ENCODE data around the gene ZNF276. TPM values are rescaled to one million over a fixed set of nuclear protein-coding genes. Genes with fewer than 3 reads are reported as not detected.
"Not testable (repeated sequence)": the region's sequence is repeated elsewhere in the genome, so short reads cannot be mapped to it uniquely, and the experiment has no call there.

Gene ZNF276
- total RNA-seq, result 10 to 100 TPM; 50.4 to 56.5 TPM

DNA sequence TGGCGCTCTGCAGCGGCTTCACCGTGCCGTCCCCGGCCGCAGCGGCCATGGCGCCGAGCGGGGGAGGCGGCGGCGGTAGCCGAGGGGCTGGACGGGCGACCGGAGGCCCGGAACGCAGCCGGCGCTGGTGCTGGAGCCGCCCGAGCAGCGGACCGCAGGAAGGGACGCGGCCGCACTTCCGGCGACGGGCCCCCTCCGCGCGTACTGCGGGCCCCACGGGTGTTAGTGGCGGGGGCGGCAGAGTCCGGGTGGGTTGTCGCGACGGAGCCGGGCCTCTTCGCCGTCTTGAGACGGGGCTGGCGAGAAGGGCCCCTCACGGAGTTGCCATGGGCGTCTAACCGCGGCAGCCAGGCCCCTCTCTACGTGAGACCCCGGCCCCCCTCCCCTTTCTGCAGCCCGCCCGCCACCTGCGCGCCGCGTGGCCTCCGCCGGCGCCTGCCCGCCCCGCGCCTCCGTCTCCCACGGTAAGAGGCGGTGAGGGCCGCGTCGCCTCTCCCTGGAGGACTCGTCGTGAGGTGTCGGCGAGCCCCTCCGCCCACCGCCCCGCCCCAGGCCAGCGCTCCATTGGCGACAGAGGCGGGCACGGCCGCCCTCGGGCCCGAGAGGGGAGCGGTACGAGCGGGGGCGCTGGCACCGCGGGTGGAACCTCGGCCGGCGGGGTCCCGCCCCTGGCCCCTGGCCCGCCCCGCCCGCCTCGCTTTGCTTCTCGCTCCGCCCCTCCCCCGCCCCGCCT lies at the start of gene ZNF276, which contains the start of gene VPS9D1:
Gene ZNF276, plus strand, starts transcription at position 725 of the 733 bp plus-strand sequence. CDS start 104 bp downstream, outside the sequence.
Gene VPS9D1, minus strand, starts transcription at position 86 of the 733 bp plus-strand sequence. Its CDS starts 37 bp downstream, at position 49.
- ChIA-PET CTCF (no interaction called here), POLR2A (interaction anchor here (0.8 to 6.1 kb wide), 5 partner anchors 10 to 94 kb away, joined by 3 to 30 read pairs (median 3); no protein-coding TSS in a partner anchor)
- Mint-ChIP-seq H3K4me3 (peak within 1 kb of the TSS; percentile 96), H3K27ac (peak within 1 kb of the TSS; percentile 100), H3K9me3 (no peaks in the 10 kb centered on the region), H3K27me3 (no peaks in the 10 kb centered on the region), H3K4me1 (peaks cover 40% of the 10 kb centered on the region), H3K36me3 (ENCODE audit: low read depth) (peaks cover 25% of the 10 kb centered on the region)
- peak; percentile 84 for DNase-seq

GRCh38 chr16:89671565-89671964 lies 49.8 kb upstream of the ZNF276 start:
- POLR2A ChIA-PET; H3K36me3 Mint-ChIP-seq (ENCODE audit: low read depth); H3K27ac Mint-ChIP-seq; H3K4me3 Mint-ChIP-seq; DNase-seq; H3K9me3 Mint-ChIP-seq; H3K27me3 Mint-ChIP-seq: not testable (repeated sequence)
- peaks cover 12% of the 10 kb centered on the region for H3K4me1 Mint-ChIP-seq
- CTCF ChIA-PET, result interaction anchor here (0.5 to 1.9 kb wide), 4 partner anchors 28 to 189 kb away, joined by 3 to 7 read pairs (median 3); no protein-coding TSS in a partner anchor

DNA sequence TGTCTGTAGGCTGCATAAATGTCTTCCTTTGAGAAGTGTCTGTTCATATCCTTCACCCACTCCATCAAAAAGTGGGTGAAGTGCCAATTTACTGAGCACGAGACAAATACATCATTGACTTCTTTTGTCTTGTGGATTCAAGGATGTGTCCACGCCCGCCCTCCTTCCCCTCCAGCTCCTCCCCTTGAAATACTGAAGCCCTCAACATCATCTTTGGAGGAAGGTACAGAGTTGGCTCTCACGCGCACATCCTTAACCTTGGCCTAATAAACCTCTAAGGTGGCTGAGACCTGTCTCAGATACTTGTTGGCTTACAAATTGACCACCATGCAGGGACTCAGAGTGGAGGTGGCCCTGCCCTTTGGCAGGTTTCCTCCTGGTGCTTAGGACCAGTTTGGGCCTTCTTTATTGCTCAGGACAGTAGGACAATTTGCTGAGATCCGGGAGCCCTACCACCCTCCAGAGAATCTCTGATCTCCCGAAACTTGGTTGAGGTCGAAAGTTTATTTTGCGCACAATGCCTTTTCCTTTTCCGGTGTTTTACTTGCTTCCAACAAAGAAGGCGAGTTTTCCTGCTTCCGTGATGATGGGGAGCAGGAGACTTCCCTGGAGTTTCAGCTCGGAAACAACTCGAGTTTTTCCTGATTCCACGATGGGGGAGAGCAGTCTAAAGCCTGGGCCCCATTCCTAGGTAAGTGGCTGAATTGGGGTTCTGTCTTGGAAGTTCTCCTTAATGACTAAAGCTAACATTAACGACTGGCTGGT lies 49.0 kb upstream of the ZNF276 start:
- H3K27me3 Mint-ChIP-seq, result no peaks in the 10 kb centered on the region
- H3K9me3 Mint-ChIP-seq, result no peaks in the 10 kb centered on the region
- no peak overlapping the region for H3K4me3 Mint-ChIP-seq
- ChIA-PET CTCF (interaction anchor here (0.6 to 1.4 kb wide), 3 partner anchors 14 to 129 kb away, joined by 3 read pairs; partner anchors contain the start of gene CDK10), POLR2A (no interaction called here)
- H3K36me3 Mint-ChIP-seq (ENCODE audit: low read depth), result no peaks in the 10 kb centered on the region
- peaks cover 12% of the 10 kb centered on the region for H3K4me1 Mint-ChIP-seq
- H3K27ac Mint-ChIP-seq, result no peak overlapping the region
- no peak for DNase-seq

DNA sequence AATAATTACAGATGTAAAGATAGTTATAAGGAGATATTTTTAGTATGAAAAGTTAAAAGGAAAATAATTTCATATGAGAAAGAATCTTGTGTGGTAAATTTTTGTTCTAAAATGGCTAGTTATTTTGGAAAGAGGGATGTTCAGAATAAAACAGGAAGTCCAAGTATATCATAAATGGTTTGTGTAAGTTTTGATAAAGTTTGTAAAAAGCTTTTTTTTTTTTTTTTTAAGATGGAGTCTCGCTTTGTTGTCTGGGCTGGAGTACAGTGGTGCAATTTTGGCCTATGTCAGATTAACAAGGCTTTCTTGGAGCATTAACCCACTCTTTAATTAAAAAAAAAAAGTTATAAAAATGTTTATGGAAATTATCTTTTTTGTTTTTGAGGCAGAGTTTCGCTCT lies 43.1 kb upstream of the ZNF276 start:
- Mint-ChIP-seq H3K4me1 (no peaks in the 10 kb centered on the region), H3K9me3 (no peaks in the 10 kb centered on the region), H3K36me3 (ENCODE audit: low read depth) (no peaks in the 10 kb centered on the region), H3K4me3 (no peak overlapping the region), H3K27me3 (no peaks in the 10 kb centered on the region), H3K27ac (no peak overlapping the region)
- CTCF ChIA-PET, result no interaction called here
- no peak for DNase-seq
- POLR2A ChIA-PET, result no interaction called here

- ChIA-PET POLR2A (interaction anchor here (0.9 to 2.9 kb wide), 9 partner anchors 12 to 188 kb away, joined by 3 to 36 read pairs (median 4); partner anchors contain the start of genes CHMP1A, SPATA2L, SPATA33 and TCF25), CTCF (interaction anchor here (3.6 kb wide), 1 partner anchor 14 kb away, joined by 26 read pairs; no protein-coding TSS in a partner anchor)
- H3K36me3 Mint-ChIP-seq (ENCODE audit: low read depth), result peaks cover 14% of the 10 kb centered on the region
- DNase-seq, result no peak
- no peak overlapping the region for H3K27ac Mint-ChIP-seq
- peaks cover 3% of the 10 kb centered on the region for H3K9me3 Mint-ChIP-seq
- no peaks in the 10 kb centered on the region for H3K27me3 Mint-ChIP-seq
- peak overlapping the region; percentile 58 for H3K4me3 Mint-ChIP-seq
- peaks cover 18% of the 10 kb centered on the region for H3K4me1 Mint-ChIP-seq
Observed at GRCh38 chr16:89685916-89686315, 35.4 kb upstream of the ZNF276 start.

- peaks cover 14% of the 10 kb centered on the region for H3K36me3 Mint-ChIP-seq (ENCODE audit: low read depth)
- ChIA-PET CTCF (interaction anchor here (0.7 to 3.6 kb wide), 7 partner anchors 9 to 130 kb away, joined by 3 to 26 read pairs (median 3); no protein-coding TSS in a partner anchor), POLR2A (interaction anchor here (0.7 to 2.9 kb wide), 10 partner anchors 13 to 187 kb away, joined by 3 to 36 read pairs (median 4); partner anchors contain the start of genes CHMP1A, SPATA2L, SPATA33 and TCF25)
- DNase-seq, result peak; percentile 92
- H3K4me3 Mint-ChIP-seq, result peak within 1 kb of the TSS; percentile 91
- H3K4me1 Mint-ChIP-seq, result peaks cover 18% of the 10 kb centered on the region
- H3K27me3 Mint-ChIP-seq, result no peaks in the 10 kb centered on the region
- peak within 1 kb of the TSS; percentile 85 for H3K27ac Mint-ChIP-seq
- H3K9me3 Mint-ChIP-seq, result peaks cover 3% of the 10 kb centered on the region
Observed at GRCh38 chr16:89686520-89687091, 34.7 kb upstream of the ZNF276 start, which contains the start of gene CDK10. Gene CDK10, plus strand, starts transcription at chr16:89686689. Its CDS starts 22 bp downstream, at chr16:89686711.

DNA sequence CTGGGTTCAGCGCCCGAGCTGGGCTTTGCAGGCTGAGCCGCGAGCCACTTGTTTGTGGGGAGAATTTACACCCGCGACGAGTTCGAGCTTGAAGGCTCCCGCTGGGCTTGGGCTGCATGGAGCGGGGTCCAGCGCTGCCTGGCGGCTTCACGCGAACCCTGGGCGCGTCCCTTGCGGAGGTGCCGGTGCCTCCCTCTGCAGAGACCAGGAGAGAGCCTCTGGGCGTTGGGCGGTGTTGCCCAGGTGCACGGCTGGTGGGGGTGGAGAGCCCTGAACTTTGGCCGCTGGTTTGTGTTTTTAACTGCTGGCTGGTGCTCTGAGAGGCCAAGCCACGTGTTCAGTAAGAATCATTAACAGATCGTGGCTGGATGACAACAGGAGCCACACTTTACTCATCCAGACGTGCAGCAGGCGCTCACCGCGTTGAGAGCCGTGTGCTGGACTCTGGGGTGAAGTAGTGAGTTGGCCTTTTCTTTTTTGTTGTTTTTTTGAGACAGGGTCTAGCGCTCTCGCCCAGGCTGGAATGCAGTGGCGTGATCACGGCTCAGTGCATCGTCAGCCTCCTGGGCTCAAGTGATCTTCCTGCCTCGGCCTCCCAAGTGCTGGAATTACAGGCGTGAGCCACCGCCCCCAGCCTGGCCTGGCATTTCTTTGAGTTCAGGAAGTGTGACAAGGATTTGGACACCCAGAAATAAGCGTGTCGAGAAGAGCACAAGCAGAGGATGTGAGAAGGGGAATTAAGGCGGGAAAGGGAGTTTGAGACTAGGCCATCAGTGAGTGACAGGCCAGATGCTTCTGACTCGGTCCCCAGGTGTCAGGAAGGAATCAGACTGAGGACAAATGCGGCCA lies 34.0 kb upstream of the ZNF276 start:
- peaks cover 3% of the 10 kb centered on the region for H3K9me3 Mint-ChIP-seq
- no peak for DNase-seq
- H3K36me3 Mint-ChIP-seq (ENCODE audit: low read depth), result peaks cover 14% of the 10 kb centered on the region
- H3K27me3 Mint-ChIP-seq, result no peaks in the 10 kb centered on the region
- POLR2A ChIA-PET, result interaction anchor here (0.7 to 2.9 kb wide), 9 partner anchors 12 to 186 kb away, joined by 3 to 36 read pairs (median 4); partner anchors contain the start of genes CHMP1A, SPATA2L, SPATA33 and TCF25
- H3K4me3 Mint-ChIP-seq, result peak overlapping the region; percentile 91
- CTCF ChIA-PET, result interaction anchor here (0.7 to 3.6 kb wide), 6 partner anchors 8 to 130 kb away, joined by 3 to 26 read pairs (median 4); no protein-coding TSS in a partner anchor
- H3K27ac Mint-ChIP-seq, result peak overlapping the region; percentile 72
- H3K4me1 Mint-ChIP-seq, result peaks cover 18% of the 10 kb centered on the region

- Mint-ChIP-seq H3K9me3 (peaks cover 3% of the 10 kb centered on the region), H3K4me1 (peaks cover 18% of the 10 kb centered on the region), H3K36me3 (ENCODE audit: low read depth) (peaks cover 16% of the 10 kb centered on the region), H3K4me3 (peak overlapping the region; percentile 54), H3K27me3 (no peaks in the 10 kb centered on the region), H3K27ac (peak overlapping the region; percentile 72)
- CTCF ChIA-PET, result interaction anchor here (2.1 kb wide), 1 partner anchor 12 kb away, joined by 10 read pairs; the partner anchor contains the start of gene SPATA2L
- DNase-seq, result no peak
- POLR2A ChIA-PET, result no interaction called here
Observed at GRCh38 chr16:89688395-89688794, 32.9 kb upstream of the ZNF276 start.

DNA sequence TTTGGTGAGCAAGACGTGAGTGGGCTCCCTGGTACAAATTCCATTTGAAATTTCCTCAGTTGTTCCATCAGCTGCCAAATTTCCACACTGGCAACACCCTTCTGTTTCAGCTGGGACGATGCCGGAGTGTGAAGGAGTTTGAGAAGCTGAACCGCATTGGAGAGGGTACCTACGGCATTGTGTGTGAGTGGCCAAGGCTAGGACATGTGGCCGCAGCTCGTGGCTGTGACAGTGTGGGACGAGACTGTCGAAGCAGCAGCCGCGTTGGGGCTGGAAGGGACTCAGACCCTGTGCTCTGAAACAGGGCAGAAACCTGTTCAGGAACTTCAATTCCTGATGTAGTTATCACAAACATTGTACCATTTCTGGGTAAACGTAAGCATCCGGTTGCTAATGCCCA lies 32.2 kb upstream of the ZNF276 start:
- H3K27ac Mint-ChIP-seq, result no peak overlapping the region
- CTCF ChIA-PET, result interaction anchor here (2.1 kb wide), 1 partner anchor 11 kb away, joined by 10 read pairs; the partner anchor contains the start of gene SPATA2L
- no peaks in the 10 kb centered on the region for H3K27me3 Mint-ChIP-seq
- no peak for DNase-seq
- peaks cover 18% of the 10 kb centered on the region for H3K36me3 Mint-ChIP-seq (ENCODE audit: low read depth)
- POLR2A ChIA-PET, result interaction anchor here (0.9 kb wide), 1 partner anchor 11 kb away, joined by 3 read pairs; no protein-coding TSS in a partner anchor
- no peak overlapping the region for H3K4me3 Mint-ChIP-seq
- peaks cover 3% of the 10 kb centered on the region for H3K9me3 Mint-ChIP-seq
- H3K4me1 Mint-ChIP-seq, result peaks cover 18% of the 10 kb centered on the region

- ChIA-PET POLR2A (interaction anchor here (0.9 kb wide), 1 partner anchor 10 kb away, joined by 3 read pairs; no protein-coding TSS in a partner anchor), CTCF (interaction anchor here (2.1 kb wide), 1 partner anchor 11 kb away, joined by 10 read pairs; the partner anchor contains the start of gene SPATA2L)
- not testable (repeated sequence) for H3K9me3 Mint-ChIP-seq, H3K4me3 Mint-ChIP-seq, H3K27ac Mint-ChIP-seq, DNase-seq, H3K27me3 Mint-ChIP-seq
- H3K4me1 Mint-ChIP-seq, result peaks cover 18% of the 10 kb centered on the region
- H3K36me3 Mint-ChIP-seq (ENCODE audit: low read depth), result peaks cover 18% of the 10 kb centered on the region
Observed at GRCh38 chr16:89689621-89690020, 31.7 kb upstream of the ZNF276 start.

DNA sequence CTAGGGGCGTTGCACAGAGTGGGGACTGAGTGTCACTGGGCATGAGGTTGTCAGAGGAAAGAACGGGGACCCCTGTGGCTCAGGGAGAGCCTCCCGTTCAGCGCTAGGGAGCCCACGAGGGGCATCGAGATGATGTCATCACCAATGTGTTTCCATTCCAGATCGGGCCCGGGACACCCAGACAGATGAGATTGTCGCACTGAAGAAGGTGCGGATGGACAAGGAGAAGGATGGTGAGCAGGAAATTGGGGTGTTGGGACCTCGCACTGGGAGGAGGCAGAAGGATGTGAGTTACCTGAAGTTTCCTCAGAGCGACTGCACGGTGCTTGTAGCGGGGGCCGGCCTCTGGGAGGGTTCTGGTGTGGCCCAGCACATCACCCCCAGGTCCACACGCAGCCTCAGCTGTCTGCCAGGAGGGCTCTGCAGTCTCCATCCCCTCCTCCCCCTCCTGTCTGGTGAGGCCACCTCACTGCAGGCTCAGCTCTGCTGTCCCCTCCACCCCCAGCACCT lies 30.9 kb upstream of the ZNF276 start:
- ChIA-PET CTCF (interaction anchor here (2.1 kb wide), 1 partner anchor 10 kb away, joined by 10 read pairs; the partner anchor contains the start of gene SPATA2L), POLR2A (no interaction called here)
- Mint-ChIP-seq H3K36me3 (ENCODE audit: low read depth) (peaks cover 18% of the 10 kb centered on the region), H3K27ac (no peak overlapping the region), H3K27me3 (no peaks in the 10 kb centered on the region), H3K4me1 (peaks cover 23% of the 10 kb centered on the region), H3K4me3 (no peak overlapping the region), H3K9me3 (no peaks in the 10 kb centered on the region)
- DNase-seq, result no peak
